HG03439 (cell line): ENCODE measurements around the gene CPNE5.

Experiments used
- ATAC-seq: cut with Tn5 transposase; IDR thresholded peaks from one replicate; pipeline ENCODE4 v1.9.1; 2021; ENCODE audit warnings: mild to moderate bottlenecking, moderate library complexity; ENCODE audit not compliant: unreplicated experiment

Gene CPNE5

DNA sequence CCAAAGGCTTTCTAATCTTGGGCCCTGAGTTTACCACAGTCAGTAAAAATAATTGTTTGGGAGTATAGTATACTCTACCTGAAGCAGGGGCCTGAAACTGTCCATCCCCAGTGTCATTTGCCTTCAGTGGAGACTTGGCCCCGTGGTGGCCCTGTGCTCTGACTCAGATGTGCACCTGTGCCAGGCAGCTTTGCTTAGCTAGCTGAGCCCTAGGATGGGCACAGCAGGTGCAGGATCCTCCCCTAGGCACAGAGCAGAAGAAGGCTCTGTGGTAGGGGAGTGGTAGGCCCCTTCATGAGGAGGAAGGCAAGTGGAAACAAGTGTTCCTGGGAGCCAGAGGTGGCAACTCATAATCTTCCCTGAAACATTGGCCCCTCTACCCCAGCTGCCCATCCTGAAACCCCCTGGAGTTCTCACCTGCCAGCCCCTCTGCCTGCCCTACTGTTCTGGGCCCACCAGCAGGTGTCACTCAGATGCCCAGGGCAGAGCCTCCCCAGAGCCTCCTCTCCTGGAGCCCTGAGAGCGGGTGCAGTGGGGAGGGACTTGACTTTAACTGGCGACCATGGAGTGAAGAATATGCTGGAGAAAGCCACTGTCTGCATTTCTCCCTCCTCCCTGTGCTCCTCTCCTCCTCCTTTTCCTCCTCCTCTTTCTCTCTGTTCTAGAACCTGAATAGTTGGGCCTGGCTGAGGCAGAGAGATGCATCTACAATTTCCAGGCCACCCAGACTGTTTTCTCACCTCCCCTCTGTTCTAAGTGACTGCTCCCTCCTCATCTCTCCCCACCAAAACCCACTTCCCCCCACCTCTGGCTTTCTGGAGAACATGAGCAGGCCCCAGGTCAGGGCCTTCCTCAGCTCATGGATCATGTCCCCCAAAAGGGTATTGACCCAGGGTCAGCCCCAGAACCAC is 2.9 kb downstream of the CPNE5 start:
- ATAC-seq: no peak

DNA sequence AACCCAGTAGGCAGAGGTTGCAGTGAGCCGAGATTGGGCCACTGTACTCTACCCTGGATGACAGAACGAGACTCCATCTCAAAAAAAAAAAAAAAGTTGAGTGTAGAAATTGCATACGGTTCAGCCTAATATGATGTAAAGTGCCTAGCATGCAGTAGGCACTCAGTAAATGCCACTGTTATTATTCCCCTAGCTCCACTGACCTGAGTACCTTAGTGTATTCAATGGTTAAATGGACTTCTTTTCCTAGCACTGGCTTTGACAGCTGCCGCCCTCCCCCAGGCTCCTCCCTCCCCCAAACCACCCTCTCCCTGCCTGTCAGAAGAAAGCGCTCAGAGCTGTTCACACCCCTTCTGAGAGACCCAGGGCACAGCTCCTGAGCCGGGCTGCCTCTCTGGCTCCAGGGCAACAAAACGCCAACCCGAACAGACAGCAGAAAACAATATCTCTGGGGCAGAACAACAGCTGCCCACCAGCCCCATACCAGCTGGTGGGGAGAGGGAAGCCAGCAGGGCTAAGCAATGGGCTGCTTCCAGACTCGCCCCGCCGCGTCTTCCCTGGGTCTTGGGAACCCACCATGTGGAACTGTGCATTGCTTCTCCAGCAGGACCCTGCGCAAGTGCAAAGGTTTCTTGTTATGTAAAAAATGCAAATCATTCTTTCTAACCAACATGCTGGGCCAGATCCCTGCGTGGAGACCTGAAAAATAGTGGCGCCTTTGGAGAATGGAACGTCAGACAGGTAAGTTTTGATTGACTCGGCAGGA is 4.5 kb downstream of the CPNE5 start:
- ATAC-seq: no peak

DNA sequence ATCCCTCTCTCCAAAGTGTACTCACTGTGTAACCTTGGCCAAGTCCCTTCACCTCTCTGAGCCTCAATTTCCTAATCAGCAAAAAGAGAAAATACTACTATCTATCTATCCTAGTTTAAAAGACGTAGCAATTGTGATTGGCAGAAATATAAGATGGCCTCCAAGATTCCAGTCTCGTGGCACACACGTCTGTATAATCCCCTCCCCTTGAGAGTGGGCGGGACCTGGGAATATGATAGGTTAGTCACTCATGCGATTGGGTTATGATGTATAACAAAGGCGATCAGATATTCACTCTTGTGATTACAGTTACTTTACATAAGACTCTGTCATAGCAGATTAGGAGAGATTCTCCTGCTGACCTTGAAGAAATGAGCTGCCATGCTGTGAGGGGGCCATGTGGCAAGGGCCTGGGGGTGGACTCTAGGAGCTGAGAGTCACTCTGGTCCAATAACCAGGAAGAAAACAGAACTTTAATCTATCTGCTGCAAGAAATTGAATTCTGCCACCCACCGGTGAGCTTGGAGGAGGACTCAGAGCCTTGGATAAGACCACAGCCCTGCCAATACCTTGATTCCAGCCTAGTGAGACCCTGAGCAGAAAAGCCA is 6.0 kb downstream of the CPNE5 start:
- ATAC-seq: no peak

DNA sequence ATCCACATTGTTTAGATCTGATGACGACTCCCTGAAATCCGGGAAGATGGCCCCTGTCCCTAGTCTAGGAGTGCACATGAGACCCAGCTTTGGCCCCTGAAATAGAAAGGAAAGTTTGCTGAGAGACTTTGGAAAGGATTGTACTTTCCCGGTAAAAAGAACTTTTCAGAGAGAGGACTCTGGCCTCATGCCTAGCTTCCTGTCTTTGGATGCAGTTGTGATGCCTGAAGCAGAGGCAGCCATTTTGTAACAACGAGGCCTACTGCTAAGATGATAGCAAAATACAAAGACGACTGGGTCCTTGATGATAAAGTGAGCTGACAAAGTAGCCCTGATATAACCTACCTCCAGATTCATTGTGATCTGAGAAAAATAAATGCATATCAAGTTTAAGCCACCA is 6.9 kb downstream of the CPNE5 start:
- no peak for ATAC-seq

DNA sequence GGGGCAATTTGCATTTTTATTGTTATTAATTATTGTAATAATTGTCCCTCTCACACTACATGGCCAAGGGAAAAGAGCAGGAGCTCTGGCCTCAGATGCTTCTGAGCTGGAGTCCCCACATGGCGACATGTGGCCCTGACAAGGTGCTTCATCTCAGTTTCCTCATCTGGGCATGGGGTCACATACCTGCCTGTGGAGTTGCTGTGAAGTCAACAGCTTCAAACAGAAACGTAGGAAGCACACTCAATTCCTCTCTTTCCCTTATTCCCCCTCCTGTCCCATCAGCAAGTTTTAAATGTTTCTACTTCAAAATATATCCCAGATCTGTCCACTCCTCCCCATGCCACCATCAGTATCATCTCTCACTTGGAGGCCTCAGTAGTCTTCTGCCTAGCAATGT is 8.7 kb downstream of the CPNE5 start:
- no peak for ATAC-seq

DNA sequence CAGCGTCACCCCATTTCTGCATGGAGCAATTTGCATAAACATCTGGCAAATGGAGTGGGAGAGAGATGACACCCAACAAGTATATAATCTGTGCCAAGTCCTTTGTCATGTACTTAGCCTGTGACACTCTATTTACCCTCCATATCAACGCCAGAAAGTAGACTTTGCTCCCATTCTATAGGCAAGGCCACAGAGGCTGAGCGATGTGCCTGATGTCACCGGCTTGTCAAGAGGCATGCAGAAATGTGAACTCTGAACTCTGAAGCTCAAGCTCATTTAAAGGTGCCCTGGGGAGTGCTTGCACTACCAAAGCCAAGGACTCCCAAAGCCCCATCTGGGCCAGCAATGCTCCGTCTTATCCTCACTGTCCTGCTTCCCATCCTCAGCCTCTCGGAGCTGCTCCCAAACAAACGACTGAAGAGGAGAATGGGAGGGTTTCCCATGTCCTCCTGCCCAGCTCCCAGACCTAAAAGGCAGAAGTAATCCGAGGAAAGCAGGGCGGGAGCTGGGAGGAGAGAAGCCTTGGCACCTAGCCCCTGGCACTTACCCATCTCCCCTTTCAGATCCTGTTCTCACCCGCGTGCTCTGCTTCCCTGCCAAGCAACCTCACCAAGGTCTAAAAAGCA is 9.2 kb downstream of the CPNE5 start:
- no peak for ATAC-seq

DNA sequence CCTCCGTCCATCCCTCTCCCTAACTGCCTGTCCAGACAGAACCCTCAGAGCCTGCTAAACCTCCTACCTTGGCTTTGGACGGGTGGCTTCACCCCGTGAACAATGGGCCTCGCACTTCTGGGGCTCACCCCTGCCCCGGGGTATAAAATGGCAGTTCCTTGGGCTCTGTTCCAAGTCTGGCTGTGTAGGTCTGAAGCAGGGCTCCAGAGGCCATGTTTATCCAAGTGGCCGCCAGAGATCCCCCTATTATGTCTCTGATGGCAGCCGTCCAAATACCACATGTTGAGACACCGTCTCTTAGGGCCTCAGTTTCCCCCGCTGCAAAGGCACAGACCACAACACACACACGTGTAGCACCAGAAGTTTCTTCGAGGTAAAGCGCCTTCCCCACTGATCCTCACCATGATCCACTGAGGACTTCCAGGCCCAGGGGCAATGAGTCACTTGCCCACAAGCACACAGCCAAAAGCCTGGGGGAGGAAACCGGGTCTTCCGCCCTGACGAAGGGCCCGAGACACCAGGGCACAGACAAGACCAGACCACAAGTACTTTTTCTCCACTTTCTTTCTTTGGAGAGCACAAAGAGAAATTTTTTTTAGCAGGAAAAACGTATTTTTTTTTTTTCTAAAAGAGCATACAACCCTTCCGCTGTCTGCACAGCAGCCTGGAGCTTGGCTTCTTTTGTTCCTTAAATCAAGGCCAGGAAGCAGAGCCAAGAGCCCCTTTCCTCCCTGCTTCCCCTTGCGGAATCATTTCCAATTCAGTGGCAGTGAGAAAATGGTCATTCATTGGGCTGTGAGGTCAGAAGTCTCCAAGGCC is 11.8 kb downstream of the CPNE5 start:
- ATAC-seq: no peak

DNA sequence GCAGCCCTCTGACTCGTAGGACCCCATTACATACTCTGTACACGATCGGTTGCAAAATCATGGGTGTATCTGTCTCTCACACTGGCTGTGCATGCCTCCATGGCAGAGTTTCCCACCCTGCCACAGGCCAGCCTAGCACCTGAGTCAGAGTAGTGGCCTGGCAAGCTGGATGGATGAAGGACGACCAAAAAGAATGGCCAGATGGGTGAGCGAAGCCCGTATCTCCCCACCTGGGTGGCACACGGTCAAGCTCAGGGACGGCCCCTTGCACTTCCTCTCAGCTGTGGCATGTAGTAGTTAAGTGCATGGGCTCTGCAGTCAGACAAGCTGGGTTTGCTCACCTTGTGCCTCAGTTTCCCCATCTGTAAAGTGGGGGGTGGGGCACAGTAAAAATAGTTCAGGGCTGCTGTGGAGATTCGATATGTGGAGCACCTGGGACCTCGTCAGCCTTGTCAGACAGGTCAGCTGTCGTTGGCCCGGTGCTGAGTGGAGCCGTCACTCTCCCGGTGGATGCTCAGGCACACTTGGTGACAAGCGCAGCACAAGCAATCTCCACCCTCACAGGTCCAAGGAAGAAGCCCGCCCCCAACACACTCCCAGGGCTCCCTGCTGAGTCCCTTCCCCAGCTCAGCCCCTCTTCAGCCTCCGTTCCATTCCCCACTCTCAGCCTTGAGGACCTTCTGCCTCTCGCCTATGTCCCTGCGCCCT is 12.6 kb downstream of the CPNE5 start:
- no peak for ATAC-seq

DNA sequence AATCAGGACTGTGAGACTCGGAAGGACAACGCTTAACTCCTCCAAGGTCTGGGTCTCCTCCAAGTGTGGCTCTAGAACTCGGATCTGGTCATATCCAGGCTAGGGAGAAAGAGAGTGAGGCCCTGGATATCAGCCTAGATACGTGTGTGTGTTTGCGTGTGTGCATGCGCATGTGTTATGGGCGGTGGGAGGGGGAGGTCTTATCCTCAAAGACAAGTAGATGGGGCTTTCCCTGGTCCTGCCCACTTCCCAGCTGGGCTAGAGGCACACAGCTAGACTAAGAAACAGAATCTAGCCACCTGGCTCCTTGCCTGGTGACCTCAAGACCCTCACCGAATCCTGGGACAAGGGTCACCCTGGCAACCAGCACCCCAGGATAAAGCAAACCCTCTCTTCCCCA is 13.2 kb downstream of the CPNE5 start:
- ATAC-seq: no peak

DNA sequence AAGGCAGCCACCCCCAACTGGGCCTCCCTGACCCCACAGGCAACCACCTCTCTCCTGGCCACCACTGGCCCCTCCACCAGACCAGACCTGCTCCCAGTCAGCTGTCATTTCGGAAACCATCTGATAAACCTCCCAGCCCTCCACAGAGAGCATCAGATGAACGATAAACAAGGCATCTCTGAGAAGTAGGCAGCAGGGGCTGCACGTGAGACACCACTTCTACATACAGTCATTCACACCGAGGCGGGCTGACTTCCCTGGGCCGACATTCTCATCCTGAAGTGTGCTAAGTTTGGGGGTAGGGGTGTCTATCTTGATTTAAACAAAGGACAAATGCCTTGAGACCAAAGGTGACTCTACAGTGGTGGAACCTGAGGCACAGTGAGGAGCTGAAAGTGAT is 13.8 kb downstream of the CPNE5 start:
- no peak for ATAC-seq

DNA sequence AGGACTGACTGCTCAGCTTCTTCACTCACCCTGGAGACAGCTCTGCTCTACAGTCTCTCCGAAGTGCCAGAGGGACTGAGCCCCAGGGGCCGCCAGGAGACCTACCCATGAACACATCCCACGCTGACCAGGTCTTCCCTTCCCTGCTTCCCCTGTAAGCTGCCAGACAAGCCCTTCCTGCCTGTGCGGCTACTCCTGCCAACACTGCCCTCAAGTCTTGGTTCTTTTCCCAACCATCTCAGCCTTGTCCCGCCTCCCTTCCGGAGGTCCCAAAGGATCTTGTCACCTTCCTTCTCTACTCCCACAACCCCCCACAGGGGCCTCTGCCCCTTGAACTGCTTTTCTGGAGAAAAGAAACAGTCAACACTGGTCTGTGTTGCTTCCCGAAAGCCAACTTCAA is 15.0 kb downstream of the CPNE5 start:
- ATAC-seq: no peak

DNA sequence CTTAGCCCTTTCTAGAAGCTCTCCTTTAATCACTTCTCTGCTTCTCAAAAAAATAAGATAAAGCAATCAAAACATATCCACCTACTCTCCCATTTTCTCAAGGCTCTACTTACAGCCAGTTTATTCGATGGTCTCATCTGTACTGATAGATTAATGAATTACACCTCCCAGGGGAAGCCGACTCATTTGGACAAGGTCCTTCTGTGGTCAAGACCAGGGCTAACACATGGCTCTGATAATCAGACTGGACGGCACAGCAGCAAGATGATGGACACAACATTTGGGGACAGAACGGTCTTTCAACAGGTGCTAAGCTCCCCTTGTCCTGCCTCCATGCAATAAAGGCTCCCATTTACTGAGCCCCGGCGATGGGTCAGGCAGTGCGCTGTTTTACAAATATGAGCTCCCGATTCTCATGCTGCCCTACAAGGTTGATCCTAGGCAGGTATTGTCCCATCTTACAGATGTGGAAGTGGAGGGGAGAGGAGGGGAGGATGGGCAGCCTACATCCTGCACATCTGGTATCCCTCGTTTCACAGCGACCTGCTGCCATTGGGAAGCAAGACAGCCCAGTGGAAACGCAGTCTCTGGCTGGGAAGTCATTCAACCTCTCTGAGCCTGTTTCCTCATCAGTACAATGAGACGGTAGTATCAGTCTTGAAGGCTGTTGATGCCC is 15.7 kb downstream of the CPNE5 start:
- ATAC-seq: no peak

DNA sequence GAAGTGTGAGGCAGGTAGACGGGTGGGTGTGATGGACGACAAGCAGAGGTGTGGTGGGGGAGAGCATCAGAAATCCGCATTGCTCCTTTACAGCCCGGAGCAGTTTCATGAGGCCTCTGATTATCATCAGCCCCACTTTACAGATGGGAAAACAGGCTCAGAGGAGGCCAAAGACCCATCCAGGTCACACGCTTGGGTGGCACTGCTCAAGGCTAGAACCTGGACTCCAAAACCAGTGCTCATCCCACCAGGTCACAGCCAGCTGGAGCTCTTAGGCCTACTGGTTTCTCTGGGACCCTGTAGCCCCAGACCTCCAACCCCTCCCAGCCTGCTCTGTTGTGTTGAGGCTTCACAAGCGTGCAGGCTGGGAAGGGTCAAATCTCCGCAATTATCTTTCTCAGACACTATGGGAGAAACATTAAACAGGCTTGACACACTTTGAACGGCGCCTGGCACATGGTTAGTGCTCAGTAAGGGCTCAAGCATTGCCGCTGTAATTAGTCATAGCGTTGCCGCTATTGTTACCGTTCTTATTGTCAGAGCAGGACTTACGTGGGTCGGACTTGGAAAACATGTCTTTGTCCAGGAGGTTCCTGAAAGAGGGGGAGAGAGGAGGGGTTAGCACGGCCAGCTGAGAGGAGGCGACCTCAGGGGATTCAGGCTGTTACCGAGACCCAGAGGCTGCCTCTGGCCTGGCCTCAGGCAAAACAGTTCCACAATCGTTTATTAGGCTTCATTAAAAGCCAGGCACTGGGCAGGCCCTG is 16.6 kb downstream of the CPNE5 start:
- no peak for ATAC-seq

DNA sequence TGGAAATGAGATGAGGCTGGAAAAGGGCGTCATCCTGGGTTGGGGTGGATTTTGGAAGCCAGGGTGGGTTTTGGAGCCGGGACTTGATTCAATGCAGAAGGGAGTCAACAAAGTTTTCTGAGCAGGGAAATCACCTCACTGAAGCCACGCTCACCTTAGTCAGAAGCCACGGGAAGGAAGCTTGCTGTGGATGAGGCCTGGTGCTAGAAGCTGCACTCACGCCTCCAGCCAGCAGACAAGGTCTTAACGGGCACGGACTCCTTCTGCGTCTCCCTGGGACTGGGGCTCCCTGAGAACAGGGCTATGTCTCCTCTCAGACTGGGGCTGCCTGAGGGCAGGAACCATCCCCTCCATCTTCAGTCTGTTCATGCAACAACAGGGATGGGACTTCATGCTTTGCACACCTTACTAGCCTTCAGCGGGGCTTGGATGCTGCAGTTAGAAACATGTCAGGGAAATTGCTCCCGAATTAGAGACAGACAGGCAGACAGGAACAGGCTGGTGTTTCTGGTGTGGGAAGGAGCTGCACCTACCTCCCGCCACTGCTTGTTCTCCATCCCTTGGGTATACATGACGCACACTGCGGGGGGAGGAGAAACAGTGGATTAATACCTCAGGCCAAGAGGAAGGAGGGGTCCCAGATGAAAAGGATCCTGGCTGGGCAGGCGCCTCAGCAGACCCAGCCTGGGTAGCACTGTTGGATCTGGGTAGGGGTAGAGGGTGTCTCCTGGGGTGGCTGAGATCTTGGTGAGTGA is 17.5 kb downstream of the CPNE5 start:
- ATAC-seq: no peak

DNA sequence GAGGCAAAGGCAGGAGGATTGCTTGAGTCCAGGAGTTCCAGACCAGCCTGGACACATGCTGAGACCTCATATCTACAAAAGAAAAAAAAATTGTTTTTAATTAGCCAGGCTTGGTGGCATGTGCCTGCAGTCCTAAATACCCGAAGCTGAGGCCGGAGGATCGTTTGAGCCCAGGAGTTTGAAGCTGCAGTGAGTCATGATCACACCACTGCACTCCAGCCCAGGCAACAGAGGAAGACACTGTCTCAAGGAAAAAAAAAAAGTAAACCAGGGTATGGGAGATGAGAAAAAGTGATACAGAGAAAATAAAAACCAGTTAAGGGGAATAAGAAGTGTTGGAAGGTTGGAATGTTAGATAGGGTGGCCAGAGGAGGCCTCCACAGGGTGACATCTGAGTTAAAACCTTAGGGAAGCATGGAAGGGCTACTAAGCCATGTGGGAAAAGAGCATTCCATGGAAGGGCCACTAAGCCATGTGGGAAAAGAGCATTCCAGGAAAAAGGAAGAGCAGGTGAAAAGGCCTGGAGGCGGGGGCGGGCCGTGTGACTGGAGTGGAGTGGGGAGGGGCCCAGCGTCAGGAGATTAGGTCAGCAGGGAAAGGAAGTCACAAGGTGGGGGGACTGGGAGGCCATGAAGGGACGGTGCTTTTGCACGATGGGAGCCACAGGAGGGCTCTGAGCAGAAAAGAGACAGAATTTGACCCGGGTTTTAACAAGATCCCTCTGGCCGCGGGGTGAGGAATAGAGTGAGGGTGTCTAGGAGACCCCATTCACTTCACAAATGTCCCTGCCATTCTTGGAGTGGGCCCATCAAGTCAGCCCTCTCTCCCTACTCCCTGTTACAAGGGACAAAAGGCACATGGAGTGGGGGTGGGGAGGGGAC is 18.3 kb downstream of the CPNE5 start:
- ATAC-seq: no peak

DNA sequence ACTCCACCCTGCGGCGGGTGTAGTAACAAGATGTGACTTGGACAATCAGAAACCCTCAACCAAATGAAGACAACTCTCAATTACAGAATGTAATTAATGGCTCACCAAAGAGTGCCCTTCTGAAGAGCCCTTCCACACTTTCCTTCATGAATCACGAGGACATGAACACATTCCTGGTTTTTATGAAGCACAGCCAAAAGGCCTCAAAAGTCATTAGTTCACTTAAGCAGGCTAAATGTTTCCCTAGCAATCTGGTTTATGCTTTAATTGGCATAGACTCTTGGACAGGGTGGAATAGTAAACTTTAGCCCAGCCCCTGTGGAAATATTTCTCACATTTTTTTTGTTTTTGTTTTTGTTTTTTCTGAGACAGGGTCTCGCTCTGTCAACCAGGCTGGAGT is 20.5 kb downstream of the CPNE5 start:
- no peak for ATAC-seq

DNA sequence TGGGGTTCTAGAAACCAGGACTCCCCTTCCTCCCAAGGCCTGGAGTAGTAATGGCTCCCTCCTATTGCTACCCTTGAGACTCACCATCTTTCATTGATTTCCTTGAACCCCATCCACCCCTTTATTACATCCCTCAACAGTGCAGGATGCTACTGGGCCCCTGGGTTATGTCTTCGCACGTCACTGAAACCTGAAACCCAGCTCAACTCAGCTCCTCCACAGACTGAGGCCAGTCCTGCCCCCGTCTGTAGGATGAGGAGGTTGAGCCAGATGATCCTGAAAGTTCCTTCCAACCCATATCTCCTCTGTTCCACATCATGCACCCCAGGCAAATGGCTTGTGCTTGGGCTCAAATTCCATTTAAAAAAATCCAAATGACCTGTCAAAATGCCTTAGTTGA is 21.4 kb downstream of the CPNE5 start:
- ATAC-seq: no peak
